ENCODE measurements around the gene ESD. TPM values are rescaled to one million over a fixed set of nuclear protein-coding genes. Genes with fewer than 3 reads are reported as not detected.

Gene ESD
- total RNA-seq, 1 experiment from 2014 or later = 73.2 TPM

- POLR2A ChIA-PET (ENCODE audit: unreplicated experiment) = no interaction called here
- Histone ChIP-seq H3F3A (ENCODE audit: low read length, unreplicated experiment) (no peaks in the 10 kb centered on the region), H2AFZ (ENCODE audit: low read length) (no peak overlapping the region), H3K27ac (ENCODE audit: low read length) (no peak overlapping the region), H3K27me3 (ENCODE audit: low read length) (no peaks in the 10 kb centered on the region), H3K9ac (ENCODE audit: low read length) (no peak overlapping the region), H3K9me3 (ENCODE audit: low read length) (no peaks in the 10 kb centered on the region), H4K20me1 (ENCODE audit: low read length) (no peaks in the 10 kb centered on the region), H3K4me3 (ENCODE audit: low read length) (no peak overlapping the region), H3K79me2 (ENCODE audit: low read length) (no peaks in the 10 kb centered on the region), H3K4me1 (ENCODE audit: insufficient read depth, low read length) (peaks cover 10% of the 10 kb centered on the region; the same call in 1 of the 2 replicates), H3K9me2 (replicated peaks; ENCODE audit: low read length) (no peaks in the 10 kb centered on the region), H3K36me3 (ENCODE audit: low read depth, low read length) (no peaks in the 10 kb centered on the region), H3K4me2 (ENCODE audit: low read length) (no peak overlapping the region)
- BruUV-seq (replicated peaks) = no TSS peak
- DNase-seq (peak; percentile 15), ATAC-seq (peak; percentile 38)
- CTCF ChIA-PET = no interaction called here
- intact Hi-C loops (cut with micrococcal nuclease) = no loop called here
- TF ChIP-seq CTCF (conservative IDR thresholded peaks at IDR 0.05; ENCODE audit: low read depth, low read length) (no peak), EZH2 (IDR thresholded peaks at IDR 0.05; ENCODE audit: low read length, unreplicated experiment) (no peak), EZH2phosphoT487 (IDR thresholded peaks at IDR 0.05; ENCODE audit: borderline replicate concordance, low read length) (no peak)
These were observed 43.8 kb downstream of the ESD start for GRCh38 chr13:46753137-46753536.

GRCh38 chr13:46751811-46752635 is 44.9 kb downstream of the ESD start:
- Histone ChIP-seq H3K27ac (ENCODE audit: low read length) (no peak overlapping the region), H3K4me2 (ENCODE audit: low read length) (no peak overlapping the region), H3F3A (ENCODE audit: low read length, unreplicated experiment) (no peaks in the 10 kb centered on the region), H3K9me3 (ENCODE audit: low read length) (no peaks in the 10 kb centered on the region), H3K79me2 (ENCODE audit: low read length) (no peaks in the 10 kb centered on the region), H3K27me3 (ENCODE audit: low read length) (no peaks in the 10 kb centered on the region), H3K4me1 (ENCODE audit: insufficient read depth, low read length) (peaks cover 4% of the 10 kb centered on the region; the same call in 1 of the 2 replicates), H2AFZ (ENCODE audit: low read length) (no peak overlapping the region), H3K9ac (ENCODE audit: low read length) (no peak overlapping the region), H3K4me3 (ENCODE audit: low read length) (no peak overlapping the region), H3K9me2 (replicated peaks; ENCODE audit: low read length) (no peaks in the 10 kb centered on the region), H3K36me3 (ENCODE audit: low read depth, low read length) (no peaks in the 10 kb centered on the region), H4K20me1 (ENCODE audit: low read length) (no peaks in the 10 kb centered on the region)
- ChIA-PET CTCF (no interaction called here), POLR2A (ENCODE audit: unreplicated experiment) (no interaction called here)
- DNase-seq = no peak
- intact Hi-C loops (cut with micrococcal nuclease) = no loop called here
- TF ChIP-seq EZH2phosphoT487 (IDR thresholded peaks at IDR 0.05; ENCODE audit: borderline replicate concordance, low read length) (no peak), EZH2 (IDR thresholded peaks at IDR 0.05; ENCODE audit: low read length, unreplicated experiment) (no peak), CTCF (conservative IDR thresholded peaks at IDR 0.05; ENCODE audit: low read depth, low read length) (no peak)
- ATAC-seq = no peak; the same call in 1 of the 2 replicates
- no TSS peak for BruUV-seq (replicated peaks)

GRCh38 chr13:46749951-46750350 is 47.0 kb downstream of the ESD start:
- no peaks in the 10 kb centered on the region for H3K36me3 ChIP-seq (ENCODE audit: low read depth, low read length)

More at GRCh38 chr13:46749951-46750350, 47.0 kb downstream of the ESD start:
- Histone ChIP-seq H3K27me3 (ENCODE audit: low read length) (no peaks in the 10 kb centered on the region), H3K4me3 (ENCODE audit: low read length) (no peak overlapping the region), H3K9me3 (ENCODE audit: low read length) (no peaks in the 10 kb centered on the region), H3K9ac (ENCODE audit: low read length) (no peak overlapping the region), H2AFZ (ENCODE audit: low read length) (no peak overlapping the region), H3K4me2 (ENCODE audit: low read length) (no peak overlapping the region), H3K27ac (ENCODE audit: low read length) (no peak overlapping the region), H4K20me1 (ENCODE audit: low read length) (no peaks in the 10 kb centered on the region), H3F3A (ENCODE audit: low read length, unreplicated experiment) (no peaks in the 10 kb centered on the region), H3K4me1 (ENCODE audit: insufficient read depth, low read length) (no peaks in the 10 kb centered on the region), H3K9me2 (replicated peaks; ENCODE audit: low read length) (no peaks in the 10 kb centered on the region), H3K79me2 (ENCODE audit: low read length) (no peaks in the 10 kb centered on the region)
- BruUV-seq (replicated peaks) = no TSS peak
- DNase-seq (no peak), ATAC-seq (no peak)
- ChIA-PET POLR2A (ENCODE audit: unreplicated experiment) (interaction anchor here (0.6 kb wide), 1 partner anchor 54 kb away, joined by 6 read pairs; no protein-coding TSS in a partner anchor), CTCF (no interaction called here)
- intact Hi-C loops (cut with micrococcal nuclease) = no loop called here
- TF ChIP-seq EZH2phosphoT487 (IDR thresholded peaks at IDR 0.05; ENCODE audit: borderline replicate concordance, low read length) (no peak), CTCF (conservative IDR thresholded peaks at IDR 0.05; ENCODE audit: low read depth, low read length) (no peak)
